GM19328 (cell line): ENCODE data around the gene PRKN.

Experiments
- ATAC-seq: cut with Tn5 transposase; IDR thresholded peaks from one replicate; pipeline ENCODE4 v1.9.1; 2021; ENCODE audit warnings: mild to moderate bottlenecking, moderate library complexity; ENCODE audit not compliant: unreplicated experiment

PRKN gene

DNA sequence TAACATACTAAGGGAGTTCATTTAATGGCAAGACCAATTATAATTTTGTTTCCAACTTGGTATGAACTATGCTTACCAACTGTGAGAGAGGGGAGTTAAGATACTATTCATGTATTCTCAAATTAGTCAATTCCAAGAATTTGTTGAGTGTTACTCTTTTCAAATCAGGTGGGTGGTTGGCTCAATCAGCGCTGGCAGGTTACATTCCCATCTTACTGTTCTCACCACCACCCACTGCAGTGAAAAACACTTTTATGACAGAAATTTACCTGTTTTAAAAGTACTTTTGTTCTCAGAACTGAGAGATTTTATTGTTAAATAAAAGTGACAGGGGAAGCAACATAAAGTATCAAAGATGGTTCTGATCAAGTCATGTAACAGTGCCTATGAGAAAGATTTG, 642.0 kb downstream of the PRKN start:
- no peak for ATAC-seq

DNA sequence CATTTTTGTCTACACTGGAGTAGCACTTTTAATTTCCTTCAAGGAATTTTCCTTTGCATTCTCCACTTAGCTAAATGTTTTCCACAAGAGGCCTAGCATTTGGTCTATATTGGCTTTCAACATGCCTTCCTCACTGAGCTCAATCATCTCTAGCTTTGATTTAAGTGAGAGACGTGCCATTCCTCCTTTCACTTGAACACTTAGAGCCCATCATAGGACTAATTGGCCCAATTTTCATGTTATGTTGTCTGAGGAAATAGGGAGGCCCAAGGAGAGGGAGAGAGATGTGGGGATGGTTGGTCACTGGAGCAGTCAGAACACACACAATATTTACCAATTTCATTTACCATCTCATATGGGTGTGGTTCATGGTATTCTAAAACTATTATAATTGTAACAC, 645.0 kb downstream of the PRKN start:
- no peak for ATAC-seq

DNA sequence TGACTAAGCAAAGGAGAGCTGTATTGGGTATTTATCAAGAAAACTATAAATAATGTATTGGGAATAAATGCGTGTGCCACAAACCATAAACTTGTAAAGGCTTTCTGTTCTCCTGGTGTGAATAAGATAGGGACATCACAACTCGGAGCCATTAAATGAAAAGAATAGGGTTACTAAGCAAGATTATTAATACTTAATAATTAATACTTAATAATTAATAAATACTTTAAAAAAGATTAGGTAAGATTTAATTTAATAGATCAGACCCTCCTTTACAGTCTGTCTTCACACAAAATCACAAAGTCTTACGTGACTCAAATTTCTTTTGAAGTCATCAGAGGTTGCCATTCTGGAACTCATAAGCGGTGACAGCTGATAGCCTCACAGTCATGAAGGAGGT, 648.9 kb downstream of the PRKN start:
- ATAC-seq: no peak

DNA sequence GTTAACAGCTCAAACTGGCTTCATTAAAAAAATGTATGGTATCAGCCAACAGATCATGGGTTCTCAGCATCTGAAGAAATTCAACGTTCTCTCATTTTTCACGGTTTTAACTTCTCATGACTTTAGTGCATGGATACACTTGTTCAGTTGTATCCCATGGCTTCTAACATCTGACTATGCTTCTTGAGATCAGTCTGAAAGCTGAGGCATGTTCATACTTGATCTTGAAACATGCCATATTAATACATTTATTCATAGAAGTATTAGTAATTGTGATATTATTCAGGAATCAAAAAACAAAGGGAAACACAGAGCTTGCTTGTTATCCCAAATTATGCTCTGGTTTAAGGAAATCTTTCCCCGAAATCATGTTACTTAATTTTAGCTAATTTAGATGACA, 649.4 kb downstream of the PRKN start:
- ATAC-seq: no peak

DNA sequence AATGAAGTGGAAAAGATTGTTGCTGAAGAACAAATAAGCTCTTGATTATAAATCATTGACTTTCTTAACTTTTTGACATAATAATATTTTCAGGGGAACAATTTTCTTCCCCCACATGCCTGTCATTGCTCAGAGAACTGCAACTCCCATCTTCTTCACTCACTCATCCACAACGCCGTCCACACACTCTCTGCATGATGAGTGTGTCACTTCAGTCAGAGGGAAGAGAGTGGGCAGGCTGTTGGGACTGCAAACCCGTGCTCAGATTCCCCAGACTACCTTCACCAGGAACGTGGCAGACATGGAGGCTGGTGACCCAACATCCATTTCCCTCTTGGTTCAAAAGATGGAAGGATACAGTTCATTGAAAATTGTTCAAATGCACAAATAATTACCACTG, 650.8 kb downstream of the PRKN start:
- no peak for ATAC-seq

DNA sequence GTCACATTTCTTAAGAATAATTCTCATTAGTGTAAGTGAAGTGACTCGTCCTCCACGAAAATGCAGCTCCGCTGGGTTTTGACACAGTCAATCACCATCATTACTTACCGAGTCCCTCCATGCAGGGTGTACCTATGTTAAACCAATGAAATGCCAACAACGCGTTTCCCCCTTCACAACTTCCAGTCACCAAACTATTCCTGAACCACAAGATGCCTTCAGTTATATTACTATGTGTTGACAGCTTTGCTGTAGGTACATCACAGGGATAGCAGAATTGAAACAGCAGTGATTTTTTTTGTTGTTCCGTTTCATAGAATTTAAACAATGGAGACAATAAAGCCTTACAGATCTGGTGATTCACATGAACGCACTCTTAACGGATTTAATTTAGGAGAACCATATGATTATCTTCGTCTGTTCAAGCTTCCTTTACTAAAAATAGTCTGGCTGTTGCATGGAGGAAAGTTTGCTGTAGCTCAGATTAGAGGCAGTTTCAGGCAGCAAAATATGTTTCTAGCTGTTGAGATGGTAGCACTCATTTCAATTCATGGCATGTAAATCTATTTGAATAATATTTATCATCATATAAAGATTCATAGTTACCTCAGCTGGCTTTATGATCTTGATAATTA, 652.8 kb downstream of the PRKN start:
- no peak for ATAC-seq

DNA sequence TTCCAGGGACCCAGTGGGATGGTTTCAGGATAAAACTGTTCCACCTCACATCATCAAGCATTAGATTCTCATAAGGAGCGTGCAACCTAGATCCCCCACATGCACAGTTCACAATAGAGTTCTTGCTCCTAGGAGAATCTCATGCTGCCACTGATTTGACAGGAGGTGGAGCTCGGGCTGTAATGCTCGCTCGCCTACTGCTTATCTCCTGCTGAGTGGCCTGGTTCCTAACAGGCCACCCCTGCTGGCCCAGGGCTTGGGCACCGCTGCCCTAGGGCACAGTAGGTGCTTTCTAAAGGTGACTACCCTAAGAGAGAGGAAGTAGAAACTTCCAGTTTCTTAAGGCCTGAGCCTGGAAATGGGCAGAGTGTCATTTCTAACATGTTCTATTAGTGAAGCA, 656.9 kb downstream of the PRKN start:
- no peak for ATAC-seq

DNA sequence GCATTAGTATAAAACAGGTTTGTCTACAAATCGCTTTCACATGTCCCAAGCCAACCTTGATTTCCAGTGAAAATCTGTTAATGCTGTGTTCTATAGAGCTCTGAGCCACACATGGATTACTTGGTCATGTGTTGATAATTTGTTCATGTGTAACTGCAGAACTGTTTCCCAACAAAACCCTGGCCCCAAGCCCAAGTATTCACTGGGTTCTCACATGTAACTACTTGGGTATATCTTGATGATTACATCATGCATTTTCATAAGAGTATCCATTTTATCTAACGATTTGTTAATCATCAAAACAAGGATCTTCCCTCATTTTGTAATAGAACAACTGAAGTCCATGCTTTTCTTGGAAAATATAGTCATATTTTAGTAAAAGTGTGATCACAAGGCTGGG, 657.6 kb downstream of the PRKN start:
- no peak for ATAC-seq

DNA sequence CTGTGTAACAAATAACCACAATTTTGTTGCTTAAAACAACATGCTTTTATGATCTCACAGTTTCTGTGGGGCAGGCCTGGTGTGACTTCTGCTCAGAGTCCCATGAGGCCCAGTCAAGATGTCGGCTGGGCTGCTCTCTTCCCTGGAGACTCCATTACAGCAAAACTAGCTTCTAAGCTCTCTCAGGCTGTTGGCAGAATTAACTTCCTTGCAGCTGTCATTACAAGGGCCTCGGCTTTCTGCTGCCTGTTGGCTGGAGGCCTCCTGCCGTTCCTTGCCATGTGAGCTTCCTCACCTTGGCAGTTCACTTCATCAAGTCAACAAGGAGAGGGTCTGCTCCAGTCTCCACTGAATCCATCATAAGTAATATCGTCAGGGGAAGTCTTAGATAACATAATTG, 659.2 kb downstream of the PRKN start:
- ATAC-seq: no peak

DNA sequence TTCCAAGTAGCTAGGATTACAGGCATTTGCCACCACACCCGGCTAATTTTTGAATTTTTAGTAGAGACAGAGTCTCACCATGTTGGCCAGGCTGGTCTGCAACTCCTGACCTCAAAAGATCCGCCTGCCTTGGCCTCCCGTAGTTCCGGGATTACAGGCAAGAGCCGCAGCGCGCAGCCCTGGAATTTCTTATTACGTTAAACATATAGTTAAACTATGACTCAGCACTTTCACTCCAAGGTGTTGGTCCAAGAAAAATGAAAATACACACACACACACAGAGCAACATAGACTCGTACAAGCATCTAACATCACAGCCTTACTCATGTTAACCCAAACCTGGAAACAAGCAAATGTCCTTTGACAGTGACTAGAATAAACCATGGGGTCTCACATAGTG, 663.9 kb downstream of the PRKN start:
- no peak for ATAC-seq

DNA sequence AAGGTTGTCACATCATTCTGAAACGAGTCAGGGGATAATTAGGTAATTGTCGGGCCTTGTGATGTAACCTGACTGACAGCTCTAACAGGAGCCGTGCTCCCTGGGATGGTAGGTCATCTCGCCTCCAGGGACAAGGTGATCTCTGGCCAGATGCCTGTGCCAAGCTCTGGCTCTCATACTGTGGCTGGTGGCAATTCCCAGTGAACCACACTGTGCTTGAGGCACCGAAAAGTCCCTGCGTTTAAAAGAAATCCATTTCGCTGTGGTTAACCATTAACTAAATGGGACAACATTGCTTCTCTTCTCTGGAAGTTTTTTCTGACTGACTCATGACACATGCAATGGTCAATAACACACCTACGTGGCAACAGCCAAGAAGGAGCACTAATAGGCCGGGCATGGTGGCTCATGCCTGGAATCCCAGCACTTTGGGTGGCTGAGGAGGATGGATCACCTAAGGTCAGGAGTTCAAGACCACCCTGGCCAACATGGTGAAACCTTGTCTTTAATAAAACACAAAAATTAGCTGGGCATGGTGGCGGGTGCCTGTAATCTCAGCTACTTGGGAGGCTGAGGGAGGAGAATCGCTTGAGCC, 669.2 kb downstream of the PRKN start:
- ATAC-seq: no peak

DNA sequence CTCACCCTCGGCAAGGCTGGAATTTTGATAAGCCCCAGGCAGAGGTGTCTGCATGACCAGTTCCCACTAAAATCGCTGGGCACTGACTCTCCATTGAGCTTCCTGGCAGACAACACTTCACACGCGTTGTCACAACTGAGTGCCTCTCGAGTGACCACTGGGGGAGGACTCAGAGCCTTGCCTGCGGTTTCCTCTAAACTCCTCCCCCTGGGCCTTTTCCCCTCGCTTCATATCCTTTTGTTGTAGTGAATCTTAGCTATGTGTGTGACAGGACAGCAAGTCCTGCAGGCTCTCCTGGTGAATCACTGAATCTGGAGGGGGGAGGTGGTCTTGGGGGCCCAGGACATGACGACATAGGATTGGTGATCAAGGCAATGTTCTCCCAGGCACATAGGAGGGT, 670.8 kb downstream of the PRKN start:
- ATAC-seq: no peak

DNA sequence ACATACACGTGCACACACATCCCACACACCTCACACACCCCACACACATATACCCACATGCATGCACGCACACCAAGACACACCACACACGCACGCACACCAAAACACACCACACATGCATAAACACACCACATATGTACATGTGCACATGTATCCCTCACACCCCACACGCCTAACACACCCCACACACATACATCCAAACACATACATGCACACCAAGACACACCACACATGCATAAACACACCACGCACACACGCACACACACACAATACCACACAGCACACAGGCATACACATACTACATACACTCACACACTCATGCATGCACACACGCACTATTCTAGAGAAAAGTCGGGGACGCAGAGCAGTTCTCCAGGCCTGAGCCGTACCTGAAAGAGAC, 671.5 kb downstream of the PRKN start:
- no peak for ATAC-seq

DNA sequence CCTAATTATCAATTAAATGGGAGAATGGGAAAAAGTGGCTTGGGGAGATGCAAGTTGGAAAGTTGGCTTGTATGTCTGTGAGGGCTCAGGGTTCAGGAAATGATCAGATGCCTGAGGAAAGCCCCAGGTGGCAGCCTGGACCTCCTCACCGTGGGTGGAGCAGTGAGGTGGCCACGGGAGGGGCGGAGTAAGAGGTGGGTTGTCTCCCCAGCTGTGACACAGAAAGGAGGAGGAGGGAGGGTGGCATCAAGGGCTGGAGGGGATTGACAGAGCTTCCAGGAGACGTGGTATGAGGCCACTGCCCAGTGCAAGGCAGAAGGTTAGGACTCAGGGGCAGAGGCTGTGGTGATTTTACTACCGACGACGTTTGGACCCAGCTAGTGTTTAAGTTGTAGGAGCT, 672.2 kb downstream of the PRKN start:
- no peak for ATAC-seq

DNA sequence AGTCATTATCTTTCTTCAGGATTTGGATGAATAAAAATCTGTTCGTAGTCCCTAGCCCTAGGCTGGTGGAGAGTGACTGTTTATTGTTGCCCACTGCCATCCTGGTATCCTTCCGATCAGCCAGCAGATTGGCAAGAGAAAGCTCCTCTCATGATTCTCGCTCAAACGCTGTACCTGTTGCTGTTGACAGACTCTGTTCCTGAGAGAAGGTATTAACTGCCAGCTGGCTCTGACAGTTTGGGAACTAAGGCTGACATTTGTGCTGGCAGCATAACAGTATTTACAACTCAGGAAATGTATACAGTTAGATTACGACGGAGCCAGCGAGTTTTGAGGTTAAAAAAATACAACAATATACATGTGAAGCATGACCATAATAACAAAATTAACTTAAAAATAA, 674.5 kb downstream of the PRKN start:
- no peak for ATAC-seq

DNA sequence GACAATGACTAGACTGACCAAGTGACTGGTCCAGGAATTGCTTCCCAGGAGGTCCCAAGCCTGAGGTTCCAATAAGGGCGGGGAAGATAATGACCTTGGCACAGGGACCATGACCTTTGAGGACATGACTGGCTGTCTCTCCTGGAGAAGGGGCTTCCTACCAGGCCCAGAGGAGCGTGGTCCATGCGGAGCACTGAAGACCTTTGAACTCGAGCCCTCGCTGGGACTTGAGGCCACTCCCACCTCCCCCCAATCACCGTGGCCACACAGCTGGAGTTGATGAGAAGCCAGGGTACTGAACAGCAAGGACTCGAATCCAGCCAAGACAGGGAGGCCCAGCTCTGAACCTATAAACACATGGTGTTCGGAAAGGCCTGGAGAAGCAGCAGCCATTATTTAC, 677.0 kb downstream of the PRKN start:
- ATAC-seq: no peak

DNA sequence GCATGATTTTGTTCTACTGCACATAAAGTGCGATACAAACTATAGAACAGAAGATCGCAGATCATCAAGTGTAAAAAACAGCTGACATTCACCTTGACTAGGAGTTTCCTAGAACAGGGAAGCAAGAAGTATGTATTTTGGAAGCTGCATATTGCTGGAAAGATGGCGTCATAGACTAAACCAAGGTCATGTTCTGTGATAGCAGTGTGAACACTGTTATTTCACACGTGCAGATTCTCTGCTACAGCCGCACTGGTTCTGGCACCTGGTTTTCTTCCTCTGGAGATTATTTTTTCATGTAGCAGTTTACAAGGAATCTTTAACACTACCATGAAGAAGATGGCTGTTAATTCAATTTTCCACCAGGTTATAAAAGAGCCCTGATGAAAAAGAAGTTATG, 681.2 kb downstream of the PRKN start:
- ATAC-seq: no peak

DNA sequence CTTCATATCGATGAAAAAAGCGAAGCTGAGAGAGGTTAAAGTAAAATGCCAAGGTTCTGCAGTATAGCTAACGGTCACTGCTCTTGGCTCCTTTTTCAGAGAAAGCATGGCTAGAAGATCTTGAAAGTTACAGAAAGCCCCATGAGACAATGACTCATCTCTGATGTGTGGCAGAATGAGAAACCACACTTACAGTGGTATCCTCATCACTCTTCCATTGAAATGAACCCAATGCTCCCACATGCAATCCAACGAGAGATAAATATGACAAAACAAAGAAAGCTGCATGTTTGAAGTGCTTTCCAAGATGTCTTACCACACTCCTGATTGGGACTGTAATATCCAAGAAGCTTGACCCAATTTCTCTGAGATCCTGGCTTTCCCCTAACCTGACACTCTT, 694.9 kb downstream of the PRKN start:
- no peak for ATAC-seq

DNA sequence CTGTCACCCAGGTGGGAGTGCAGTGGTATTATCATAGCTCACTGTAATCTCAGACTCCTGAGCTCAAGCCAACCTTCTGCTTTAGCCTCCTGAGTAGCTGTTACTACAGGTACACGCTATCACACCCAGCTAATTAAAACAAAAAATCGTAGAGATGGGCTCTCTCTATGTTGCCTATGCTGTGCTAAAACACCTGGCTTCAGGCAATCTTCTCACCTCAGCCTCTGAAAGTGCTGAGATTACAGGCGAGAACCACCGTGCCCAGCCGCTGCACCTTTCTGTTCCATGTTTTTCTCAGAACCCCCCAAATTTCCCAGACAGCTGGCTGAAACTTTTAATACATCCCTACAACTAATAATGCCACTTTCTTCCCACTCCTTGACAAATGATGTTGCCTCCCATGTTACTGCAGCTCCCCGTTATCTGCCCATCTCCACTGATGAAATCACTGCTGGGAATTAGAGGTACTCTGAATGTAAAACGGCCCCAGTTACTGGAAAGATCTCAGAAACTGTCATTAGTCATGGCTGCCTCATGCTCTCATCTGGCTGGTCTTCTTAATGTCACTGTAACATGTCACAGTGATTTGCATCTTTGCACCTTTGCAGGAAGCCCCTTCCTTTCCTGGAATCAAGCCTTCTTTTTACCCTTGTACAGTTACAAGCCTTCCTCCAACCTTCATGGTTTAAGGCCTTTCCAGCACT, 697.5 kb downstream of the PRKN start:
- ATAC-seq: no peak

DNA sequence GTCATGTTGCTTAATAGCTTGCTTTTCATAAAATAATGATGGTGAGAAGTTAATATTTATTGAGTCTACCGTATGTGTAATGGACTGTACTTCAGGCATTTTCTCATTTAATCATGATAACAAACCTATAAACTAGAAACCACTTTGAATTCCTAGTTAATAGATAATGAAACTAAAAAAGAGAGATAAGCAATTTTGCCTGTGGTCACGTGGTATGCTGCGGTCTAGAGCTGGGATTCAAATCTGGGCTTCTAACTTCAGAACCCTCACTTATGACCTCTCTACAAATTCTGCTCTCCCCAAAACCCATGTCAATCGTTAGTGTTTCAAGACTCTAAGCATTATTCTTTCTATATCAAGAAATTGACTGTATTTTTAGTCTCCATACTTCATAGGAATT, 700.7 kb downstream of the PRKN start:
- no peak for ATAC-seq

DNA sequence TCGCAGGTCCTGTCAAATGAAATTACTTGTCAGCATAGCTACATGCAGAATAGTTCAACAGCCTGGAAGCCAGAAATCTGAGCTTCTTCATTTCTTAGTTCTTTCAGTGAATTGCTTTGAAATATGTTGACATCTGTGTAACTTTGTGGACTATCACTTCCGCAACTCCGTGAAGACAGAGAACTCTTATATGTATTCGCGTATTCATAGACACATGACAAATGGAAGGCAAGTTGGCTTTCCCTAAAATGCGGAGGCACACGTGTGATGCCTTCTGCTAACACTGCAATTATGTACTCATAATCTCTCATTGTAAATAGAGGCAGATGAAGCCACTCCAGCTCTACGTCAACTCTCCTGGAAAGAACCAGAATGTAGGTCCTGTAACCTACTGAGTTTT, 701.5 kb downstream of the PRKN start:
- no peak for ATAC-seq

DNA sequence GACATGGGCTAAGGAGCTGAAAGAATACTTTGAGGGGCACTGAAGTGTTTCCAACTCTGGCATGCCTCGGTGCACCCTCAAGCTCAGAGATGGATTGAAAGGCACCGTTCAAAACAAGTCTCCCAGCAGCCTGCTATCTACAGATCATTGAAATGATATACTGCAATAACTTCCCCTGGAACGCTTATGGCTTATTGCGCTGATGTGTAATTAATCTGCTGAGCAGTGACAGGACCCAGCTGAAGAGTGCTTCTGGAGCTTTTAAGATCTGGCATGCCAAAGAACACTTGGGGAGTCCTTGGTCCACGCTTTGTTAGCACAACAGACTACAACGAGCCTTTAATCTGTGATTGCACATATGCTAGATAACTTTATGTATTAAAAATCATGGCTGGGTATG, 708.2 kb downstream of the PRKN start:
- ATAC-seq: no peak

DNA sequence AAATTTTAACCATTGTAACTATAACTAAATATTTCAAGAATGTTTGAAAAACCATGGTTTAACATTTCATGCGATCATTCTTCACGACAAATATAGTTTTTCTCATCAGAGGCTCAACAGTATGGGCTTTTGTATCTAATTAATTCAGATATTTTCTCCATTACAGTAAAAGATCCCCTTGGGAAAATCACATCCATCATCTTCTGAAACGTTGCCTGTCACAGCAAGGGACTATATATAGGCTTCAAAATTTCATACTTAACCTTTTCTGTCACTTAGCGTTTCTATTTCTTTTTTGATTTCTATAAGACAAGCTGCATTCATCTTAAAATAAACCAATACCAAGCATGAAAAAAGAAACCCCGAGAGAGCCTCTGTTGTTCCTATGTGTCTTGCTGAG, 710.0 kb downstream of the PRKN start:
- ATAC-seq: no peak
